HG02981 (cell line): ENCODE results near the gene CMIP.

Experiments used
- ATAC-seq: cut with Tn5 transposase; IDR thresholded peaks from one replicate; pipeline ENCODE4 v1.9.1; 2021; ENCODE audit warnings: mild to moderate bottlenecking, moderate library complexity; ENCODE audit not compliant: unreplicated experiment

Gene CMIP

DNA sequence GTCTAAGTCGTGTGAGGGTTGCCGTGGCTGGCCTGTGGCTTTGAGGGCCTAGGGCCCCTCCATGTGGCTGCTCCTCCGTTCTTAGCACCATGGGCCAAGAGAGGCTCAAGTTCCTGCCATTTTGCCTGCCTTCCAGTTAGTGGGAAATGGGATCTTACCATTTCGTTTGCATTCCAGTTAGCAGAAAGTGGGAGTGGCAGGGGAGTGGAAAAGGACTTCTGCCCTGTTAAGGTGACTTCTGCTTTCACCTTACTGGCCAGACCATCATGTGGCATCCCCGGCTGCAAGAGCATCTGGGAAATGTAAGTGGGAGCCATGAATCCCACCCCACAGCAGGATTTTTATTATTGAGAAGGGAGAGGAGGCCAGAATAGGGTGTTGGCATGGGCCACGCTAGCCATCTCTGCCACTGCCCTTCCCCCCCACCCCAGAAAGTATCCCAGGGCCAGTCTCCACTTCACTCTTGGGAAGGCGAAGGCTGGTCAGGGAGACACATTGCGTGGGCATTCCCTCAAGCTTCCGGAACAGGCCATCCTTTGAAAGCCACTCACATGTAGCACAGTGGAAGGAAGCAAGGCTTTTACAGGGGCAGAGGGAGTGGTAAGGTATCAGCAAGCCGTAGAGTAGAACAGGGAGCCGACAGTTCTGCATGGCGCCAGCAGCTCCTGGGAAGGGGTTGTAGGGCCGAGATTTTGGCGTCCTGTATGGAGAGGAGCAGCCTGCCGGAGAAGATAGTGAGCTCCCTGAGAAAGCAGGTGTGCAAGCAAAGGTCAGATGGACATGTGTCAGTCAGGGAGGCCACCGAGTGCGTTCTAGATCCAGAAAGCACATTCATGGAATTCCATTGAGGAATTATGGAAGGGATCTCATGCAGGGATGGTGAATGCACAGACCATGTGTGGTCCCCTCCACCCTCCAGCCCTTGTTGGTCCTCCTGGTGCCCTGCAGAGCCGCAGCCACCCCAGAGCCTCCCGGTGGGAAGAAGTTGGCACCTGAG is 33.4 kb downstream of the CMIP start:
- no peak for ATAC-seq

DNA sequence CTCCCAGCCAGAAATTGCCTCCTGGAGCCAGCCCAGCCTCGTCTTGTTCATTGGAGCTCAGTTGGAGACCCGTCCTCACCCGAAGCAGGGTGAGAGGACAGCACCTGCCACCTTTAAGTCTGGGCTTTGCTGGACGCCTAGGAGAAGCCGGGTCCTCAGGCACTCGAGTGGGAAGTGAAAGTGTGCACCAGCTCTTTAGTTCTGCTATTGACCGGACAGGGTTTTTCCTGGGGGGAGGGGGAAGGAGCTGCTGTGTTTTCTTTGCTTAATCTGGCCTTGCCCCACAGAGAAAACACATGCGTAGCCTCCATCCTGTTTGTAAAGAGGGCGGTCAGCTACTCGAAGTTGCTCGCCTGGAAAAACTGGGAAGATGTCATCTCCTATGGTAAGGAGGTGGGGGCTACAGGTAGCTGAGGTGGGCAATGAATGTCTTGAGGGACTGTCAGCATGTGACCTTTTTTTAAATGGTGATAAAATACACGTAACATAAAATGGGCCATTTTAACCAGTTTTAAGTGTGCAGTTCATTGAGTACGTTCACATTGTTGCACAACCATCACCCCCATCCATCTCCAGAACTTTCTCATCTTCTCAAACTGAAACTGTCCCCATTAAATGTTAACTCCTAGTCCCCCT is 34.4 kb downstream of the CMIP start:
- ATAC-seq: peak; percentile 55

DNA sequence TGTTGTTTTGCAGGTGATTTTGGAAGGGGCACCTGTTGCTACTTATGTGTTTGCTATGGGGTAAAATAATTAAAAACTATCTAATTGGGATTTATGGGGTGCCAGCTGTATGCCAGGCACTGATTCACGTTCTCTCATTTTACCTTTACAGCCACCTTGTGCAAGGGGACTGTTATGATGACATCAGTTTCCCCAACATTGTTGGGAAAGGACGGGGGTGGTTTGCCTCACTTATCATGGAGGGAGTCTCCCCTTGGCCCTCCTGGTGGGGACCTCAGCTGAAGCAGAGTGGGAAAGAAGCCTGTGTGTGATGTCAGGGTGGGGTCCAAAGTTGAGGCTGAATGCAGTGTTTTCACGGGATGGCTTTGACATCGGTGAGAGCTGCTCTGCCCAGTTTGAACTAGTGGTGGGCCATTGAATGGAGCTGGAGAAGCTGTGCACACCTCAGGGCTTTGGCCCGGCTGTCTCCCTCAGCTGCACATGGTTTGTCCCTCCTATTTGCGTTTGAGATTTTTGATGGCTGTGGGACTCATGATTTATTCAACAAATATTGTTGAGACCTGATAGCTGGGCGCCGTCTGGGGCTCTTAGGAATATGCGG is 36.1 kb downstream of the CMIP start:
- no peak for ATAC-seq

DNA sequence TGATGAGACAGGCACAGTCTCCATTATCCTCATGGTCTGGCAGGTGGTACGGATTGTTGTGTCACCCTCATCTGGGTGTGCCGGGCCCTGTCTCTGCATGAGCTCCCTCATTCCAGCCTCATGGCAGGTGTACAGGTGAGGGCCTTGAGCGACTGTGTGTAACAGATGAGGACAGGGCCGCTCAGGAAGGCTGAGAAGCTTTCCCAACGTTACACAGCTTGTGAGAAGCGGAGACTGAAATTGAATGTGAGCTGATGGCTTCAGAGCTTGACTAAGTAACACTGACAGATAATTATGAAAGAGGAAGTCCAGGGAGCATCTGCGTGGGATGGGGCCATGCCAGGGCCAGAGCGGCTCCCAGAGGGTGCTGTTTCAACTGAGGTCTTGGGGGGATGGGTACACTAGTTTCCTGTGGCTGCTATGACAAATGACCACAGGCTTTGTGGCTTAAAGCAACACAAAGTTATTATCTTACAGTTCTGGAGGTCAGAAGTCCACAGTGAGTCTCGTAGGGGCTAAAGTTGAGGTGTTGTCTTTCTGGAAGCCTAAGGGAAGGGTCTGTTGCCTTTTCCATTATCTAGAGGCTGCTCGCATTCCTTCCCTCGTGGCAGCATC is 36.7 kb downstream of the CMIP start:
- ATAC-seq: peak; percentile 86

DNA sequence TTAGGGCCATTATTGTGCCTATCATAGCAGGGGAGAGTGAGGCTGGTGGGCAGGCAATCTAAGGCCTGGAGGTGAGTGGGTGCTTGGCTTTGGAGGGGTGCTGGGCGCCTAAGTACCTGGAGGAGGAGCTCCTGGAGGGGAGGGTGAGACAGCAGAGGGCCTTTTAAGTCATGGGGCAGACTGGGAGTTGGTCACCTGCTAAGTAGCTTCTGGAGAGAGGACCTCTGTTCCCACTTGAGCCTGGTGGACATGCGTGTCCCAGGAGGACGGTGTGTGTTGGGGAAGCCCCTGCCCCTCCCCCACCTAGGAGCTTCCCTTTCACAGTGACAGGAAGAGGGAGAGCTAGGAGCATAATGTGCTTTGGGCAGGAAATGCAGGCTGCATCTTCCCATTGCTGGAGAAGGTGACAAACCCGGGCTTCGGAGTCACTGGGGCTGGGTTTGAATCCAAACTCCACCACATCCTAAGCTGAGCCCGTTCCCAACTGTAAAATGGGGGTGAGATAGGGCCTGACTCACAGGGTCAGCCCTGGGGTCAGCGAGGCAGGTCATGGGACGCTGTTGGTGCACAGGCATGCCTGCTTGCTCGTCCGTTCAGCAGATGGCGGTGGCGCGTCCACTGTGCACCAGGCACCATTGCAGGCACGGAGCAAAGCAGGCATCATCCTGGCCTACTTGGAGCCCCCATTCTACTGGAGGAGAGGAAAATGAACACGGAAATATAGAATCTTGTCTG is 37.9 kb downstream of the CMIP start:
- no peak for ATAC-seq

DNA sequence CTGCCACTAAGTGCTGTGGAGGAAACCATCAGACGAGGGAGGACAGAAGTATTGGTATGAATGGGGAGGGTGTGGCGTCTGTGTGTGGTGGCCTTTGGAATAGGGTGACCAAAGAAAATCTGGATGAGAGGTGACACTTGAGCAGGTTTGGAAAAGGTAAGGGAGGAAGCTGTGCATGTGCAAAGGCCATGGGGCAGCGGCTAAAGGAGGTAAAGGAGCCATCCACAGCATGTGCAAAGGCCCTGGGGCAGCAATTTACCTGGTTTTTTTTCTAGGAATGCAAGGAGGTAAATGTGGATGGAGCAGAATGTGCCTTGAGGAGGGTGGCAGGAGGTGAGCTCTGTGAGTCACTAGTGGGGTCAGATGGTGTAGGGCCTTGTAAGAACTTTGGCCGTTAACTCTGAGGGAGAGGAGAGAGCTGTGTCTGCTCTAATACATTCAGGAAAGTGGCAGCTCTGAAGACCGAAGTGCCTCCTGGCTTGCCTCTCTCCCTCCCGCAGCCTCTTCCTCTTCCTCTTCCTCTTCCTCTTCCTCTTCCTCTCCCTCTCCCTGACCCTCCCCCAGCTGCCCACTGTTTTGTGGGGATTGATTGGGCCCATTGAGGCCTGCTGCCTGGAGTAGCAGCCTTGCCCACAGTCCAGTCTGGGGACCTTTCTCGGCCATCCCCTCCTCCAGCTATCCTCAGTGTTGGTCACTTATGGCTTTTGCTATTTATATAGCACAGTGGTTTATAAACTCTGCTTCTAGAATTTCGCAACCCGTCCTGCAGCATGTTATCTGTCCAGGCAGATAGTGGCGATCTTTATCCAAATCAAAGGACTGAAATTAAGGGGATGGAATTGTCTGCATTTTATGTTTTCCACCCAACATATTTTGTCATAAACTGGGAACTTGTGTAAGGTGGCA is 38.7 kb downstream of the CMIP start:
- ATAC-seq: no peak

DNA sequence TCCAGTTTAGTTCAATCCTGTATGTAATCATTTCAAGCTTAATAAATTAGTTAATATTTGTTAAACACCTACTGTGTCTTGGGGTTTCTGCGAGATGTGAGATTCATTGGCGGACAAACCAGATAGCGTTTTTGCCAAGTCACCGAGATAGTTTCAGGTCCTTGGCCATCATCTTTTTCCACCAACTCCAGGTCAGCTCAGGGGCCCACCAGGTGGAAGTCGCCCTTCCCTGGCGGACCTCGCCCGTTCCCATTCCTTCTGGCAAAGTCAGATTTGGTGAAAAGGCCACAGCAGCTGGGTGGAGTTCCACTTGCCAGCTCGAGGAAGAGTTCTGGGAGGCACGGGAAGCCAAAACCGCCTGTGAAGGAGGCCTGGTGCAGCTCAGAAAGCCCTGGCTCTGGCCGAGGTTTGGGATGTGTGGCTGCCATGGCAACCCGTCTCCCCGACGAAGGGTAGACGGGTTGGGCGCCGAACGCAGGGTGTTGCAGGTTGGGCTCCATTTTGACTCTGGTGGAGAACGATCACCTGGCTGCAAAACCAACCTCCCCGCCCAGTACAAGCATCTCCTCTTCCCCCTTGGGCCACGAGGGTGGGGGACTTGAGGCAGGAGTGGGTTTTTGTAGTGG is 39.5 kb downstream of the CMIP start:
- no peak for ATAC-seq

DNA sequence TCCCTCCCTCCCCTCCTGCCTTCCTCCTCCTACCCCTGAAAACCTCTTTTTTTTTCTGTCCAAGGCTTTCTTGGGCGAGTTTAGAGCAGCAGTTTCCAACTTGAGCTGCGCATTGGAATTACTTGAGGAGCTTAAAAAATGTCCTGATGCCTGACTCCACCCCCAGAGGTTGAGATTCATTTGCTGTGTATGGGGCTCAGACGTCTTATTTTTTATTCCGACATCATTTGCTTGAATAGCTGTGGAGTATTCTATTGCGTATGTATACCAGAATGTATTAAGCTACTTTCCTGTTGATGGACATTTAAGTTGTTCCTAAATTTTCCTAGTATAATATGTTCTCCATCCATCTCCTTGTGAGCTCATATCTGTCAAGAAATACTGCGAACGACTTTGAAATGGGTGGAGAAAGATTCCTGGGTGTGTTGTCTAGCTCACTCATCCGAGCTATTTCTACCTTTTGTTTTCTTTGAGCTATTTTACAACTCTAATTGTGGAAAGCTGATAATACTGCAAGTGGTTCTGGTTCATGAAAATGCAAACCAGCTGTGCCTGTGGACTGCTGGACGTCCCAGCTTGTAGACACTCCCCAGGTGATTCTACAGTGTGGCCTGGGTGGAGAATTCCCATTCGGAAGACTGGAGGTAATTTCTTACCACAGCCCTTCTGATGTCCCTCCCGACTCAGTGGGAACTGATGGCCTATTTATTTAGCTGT is 40.5 kb downstream of the CMIP start:
- no peak for ATAC-seq

DNA sequence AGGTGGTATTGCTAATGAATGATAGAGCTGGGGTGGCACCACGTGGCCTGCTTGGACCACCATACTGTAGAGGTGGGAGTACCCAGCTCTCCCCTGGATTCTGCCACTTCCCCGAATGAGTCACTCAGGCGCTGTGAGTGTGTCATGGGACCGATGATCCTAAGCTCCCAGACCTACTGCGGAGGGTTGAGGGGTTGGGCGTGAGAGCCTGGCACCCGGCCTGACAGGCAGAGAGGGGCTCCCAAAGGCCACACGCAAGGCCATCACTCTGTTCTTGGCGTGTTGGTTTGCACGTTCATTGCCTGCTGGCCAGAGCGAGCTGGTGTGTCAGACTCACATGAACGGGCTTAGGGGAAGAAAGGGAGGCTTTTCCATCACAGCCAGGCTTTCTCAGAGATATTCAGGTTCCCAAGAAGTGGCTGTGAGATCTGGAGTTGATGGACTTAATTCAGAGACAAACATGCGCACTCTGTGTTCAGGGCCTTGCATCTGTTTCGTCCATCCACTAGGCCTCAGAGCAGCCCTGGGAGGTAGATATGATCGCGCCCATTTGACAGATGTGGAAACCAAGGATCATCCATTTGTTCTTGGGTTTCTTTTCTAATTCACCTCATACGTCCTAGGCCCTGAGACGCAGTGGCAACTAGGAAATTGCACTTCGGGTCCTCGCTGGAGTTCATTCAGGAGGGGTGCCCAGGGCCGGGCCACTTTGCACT is 41.4 kb downstream of the CMIP start:
- no peak for ATAC-seq

DNA sequence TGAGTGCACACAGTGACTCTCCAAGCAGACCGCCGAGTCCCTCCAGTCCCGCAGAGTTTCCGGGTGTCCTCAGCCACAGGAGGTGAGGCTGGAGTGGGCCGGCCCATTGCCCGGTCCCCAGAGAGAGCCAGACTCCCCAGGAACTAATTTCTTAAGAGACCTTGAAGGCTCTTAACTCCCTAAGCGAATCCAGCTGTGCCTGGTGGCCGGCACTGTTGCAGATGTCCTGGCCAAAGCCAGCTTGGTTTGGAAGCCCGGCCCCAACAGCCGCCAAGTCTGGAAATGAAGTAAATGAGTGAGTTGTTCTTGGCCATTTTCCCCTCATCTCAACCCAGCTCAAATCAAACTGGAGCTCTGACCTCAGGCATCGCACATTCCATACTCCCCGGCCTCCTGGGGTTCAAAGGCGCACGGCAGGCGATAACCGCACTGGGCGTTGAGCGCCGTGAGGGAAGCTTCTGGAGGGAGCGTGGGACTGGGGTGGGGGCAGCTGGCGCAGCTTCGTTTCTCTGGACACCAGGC is 42.0 kb downstream of the CMIP start:
- ATAC-seq: no peak

DNA sequence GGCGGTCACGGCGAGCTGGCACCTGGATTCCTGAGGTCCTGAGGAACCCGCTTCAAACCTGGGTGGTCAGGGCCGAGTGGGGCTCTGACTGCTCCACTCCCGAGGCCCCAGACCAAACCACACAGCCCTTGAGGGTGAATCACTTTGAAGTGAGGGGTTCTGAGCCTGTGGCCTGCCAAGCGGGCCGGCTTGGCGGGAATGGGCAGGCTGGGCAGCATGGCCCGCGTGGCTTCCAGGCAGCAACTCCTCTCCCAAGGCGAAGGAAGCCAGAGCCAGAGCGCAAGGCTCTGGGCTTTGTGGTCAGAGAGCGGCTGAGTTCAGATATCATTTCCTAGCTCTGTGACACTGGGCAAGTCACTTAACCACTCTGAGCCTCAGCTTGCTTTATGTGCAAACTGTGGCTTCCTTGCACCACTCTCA is 42.7 kb downstream of the CMIP start:
- no peak for ATAC-seq

DNA sequence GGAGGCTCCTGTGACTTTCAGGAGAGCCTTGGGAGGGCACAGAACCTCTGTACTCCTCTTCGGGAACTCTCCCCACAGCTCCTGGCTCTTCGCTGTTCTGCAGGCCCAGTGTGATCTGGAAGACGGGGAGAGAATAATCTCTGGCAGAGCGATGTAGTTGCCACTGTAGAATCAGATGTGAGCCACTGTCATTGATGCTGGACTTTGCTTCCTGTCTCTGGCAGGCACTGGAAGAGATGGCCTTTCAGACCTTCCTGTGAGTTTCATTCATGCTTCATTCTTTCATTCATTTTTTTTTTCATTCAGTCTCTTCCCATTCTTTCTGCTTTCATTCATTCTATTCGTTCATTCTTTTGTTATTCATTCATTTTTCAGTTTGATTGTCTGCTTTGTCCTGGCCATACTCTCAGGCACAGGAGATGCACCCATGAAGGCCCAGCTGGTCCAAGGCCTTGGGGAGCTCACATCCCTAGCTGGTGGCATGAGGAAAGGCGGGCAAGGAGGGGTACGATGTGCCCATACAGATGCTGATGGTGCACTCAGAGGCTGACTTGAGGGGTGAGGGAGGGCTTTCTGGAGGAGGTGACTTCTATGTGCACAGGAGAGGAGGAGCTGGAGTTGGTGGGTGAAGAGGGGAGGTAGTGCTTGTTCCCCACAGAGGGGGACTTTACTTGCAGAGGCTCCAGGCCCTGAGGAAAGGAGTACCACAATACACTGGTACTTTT is 44.2 kb downstream of the CMIP start:
- ATAC-seq: no peak

DNA sequence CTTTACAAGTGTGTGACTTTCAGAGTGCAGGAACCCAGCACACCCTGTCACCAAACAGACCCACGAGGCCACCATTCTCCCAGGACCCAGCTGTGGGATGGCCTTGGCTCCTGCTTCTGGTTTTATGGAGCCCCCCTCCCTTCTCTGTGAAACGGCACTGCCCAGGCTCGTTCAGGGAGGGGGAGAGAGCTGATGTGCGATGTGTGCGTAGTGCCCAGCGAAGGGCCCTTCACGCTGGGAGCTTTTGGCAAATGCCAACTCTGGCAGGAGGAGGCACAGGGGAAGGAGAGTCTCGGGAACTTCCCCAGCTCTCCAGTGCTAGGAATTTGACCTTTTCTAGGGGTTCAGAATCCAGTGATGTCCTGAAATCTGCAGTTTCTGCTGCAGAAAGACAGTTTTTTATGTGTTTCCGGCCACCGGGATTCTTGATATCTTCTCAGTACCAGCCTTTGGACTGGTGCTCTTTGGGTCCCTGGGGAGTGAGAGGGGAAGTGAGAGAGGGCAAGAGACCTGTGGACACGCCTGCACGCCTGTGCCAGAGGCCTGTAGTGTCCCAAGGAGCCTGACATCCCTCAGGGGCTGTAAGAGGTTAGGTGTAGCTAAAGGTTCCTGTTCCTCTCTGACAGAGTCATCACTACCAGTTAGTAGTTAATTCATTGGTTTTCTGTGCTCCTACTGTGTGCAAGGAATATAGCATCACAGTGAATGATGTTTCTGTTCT is 45.1 kb downstream of the CMIP start:
- ATAC-seq: no peak

DNA sequence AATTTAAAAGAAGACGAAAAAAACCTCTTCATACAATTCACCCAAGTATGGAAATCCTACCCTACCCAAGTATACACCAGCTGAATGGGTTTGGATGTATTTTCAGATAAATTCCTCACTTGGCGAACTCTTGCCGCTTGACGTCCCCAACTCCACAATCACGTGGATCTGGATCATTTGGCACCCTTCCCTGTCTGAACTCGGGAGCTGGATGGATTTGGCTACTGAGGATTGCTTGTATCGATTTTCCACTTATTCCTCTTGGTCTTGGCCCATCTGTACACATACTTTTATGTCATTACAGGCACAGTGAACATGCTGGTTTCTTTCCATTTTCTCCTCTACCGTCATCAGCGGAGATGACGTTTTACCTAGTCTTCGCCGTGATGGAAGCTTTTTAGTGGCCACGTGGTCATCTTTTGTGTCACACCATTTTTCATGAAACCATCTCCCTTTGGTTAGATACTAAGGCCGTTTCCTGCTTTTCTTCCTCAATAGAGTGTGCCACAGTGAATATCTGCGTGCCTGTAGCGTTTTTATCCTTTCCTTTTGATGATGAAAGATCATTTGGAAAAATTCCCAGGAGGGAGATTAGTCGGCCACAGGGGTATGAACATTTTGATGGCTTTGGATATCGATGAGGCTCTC is 47.1 kb downstream of the CMIP start:
- ATAC-seq: no peak

DNA sequence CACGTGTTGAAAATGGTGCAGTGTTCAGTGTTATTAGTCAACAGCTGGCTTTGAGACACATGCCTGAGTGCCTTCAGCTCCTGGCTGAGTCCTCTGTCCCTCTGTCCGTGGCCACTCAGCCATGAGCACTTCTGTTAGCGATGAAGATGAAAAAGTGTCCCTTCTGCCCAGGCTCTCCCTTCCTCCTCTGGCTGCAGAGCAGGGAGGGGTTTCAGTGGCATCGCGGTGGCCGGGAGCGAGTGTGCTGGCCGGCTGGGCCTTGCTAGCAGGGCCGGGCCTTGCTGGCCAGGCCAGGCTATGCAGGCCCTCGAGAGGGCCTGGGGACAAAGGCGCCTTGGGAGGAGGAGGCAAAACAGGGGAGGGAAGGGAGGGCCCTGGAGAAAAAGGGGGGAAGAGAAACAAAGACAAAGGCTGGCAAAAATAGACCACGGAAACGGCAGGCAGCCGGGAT is 47.7 kb downstream of the CMIP start:
- ATAC-seq: no peak
